HG03565 (cell line): ENCODE data around the gene VAT1.
"Not testable (repeated sequence)": the region's sequence is repeated elsewhere in the genome, so short reads cannot be mapped to it uniquely, and the experiment has no call there.

ENCODE experiments used
- ATAC-seq: cut with Tn5 transposase; IDR thresholded peaks from one replicate; pipeline ENCODE4 v1.9.1; 2021; ENCODE audit warnings: mild to moderate bottlenecking, moderate library complexity; ENCODE audit not compliant: unreplicated experiment

VAT1 gene

DNA sequence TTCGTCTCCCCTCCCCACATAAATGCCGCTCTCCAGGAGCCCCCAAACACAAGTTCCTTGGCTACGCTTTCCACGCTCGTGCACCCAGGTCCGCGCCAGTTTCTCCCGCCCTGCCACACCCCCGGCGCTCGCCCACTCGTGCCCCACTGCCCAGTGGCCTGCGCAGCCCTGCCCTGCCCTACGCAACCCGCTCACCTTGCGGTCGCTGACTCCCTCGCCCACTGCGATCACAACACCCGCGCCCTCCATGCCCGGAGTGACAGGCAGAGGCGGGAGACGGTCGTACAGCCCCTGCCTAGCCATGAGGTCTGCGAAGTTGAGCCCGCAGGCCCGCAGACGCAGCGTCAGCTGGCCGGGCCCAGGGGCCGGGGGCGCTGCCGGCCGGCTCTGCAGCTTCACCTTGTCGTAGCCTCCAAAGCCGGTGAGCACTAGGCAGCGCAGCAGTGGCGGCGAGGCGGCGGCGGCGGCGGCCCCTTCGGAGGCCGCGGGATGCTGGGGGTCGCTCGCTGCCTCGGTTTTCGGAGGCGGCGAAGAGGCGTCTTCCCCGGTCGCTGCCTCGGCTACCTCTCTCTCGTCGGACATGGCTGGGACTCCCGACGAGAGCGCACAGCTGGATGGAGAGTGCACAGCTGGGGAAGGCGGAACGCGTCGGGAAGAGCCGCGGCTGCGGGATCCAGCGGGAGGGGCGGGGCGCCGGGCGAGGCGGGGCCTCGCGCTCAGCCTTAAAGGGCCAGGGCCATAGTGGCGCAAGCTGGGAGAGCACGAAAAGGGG lies at the start of gene VAT1:
Gene VAT1, minus strand, starts transcription at position 645 of the 772 bp plus-strand sequence. Its CDS starts 63 bp downstream, at position 582.
- ATAC-seq: no peak

DNA sequence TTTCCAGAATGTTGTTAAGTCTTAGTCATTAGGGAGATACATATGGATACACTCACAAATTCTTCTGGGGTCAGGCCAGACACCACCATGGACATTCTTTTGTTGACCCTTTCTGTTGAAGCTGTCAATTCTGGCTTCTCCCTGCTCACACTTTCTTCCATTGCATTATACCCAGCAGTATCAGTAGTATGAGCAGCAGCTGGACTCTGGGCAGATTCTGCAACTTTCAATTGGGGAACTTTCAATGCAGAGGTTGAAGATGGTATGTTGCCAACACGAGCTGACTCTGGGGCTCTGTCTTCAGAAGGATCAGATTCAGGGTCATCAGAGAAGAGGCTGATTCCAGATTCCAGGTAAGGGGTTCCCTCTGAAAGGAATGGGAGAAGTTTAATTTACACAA lies 48.7 kb upstream of the VAT1 start:
- no peak for ATAC-seq

DNA sequence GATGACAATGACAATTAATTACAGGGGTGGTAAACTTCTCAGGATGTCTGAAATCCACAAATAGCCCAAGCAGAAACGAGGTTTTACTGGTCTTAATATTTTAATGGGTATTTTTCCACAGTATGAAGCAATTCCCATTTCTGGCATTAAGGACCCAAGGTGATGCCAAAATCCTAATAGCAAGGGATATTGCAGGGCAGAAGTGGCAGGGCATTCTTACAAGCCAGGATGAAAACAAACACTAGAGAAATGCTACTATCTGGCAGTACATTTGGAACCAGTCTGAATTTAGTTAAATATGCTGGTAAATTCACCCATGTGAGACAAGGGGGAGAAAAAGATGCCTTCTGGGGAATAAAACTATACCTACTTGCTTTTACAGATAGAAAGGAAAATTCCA lies 48.1 kb upstream of the VAT1 start:
- ATAC-seq: no peak

DNA sequence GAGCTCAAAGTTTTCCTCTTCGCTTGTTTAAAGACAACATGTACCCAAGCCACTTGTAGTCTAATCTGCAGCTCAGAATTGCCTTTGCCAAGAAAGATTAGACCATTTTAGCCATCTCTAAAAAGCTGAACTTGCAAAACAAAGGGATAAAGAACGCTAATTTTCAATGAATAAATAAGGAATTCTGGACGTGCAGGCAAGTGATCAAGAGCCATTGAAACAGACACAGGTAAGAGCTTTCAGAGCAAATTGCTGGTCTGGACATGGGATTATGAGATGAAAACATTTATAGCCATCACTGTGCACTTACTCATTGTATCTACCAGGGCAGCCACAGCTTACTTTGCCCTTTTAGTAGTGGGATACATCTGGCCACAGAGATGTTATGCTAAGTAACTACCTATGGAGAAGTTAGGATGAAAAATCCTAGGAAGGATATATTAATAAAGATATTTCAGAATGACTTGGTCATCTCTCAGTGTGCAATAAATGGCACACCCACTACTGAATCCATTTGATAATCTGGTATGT lies 47.2 kb upstream of the VAT1 start:
- no peak for ATAC-seq

DNA sequence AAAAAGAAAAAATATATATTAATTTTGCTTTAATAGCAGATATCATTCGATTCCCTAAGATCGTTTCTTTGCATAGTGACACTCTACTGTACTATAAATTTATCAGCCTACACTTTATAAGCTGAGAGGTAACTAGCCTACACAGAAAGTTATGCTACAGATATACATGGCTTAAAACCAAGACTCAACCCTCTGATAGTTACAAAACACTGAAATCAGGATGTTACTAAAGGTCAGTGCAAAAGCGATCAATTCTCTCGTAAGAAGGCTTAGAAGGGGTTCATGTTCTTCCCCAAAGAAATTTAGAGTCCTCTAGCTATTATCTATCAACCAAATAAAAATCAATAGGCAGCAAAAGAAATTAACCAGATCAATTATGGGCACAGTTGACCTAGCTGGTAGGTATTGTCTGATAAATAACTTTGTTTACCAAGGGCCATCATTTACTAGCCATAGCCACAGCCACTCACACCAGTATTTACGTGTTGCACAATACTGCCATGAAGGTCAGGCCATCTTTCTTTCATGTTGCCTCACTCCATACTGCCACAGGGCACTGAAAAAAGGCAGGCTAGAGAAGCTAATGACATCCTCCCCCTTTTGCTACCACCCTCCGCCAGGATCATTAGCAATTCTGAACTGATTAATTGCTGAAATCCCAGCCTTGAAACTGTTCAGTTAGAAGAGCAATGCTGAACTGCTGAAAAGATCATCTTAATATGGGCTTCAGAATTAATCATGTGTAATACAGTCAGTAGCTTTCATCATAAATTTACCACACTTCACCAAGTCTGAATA lies 46.6 kb upstream of the VAT1 start:
- ATAC-seq: no peak

DNA sequence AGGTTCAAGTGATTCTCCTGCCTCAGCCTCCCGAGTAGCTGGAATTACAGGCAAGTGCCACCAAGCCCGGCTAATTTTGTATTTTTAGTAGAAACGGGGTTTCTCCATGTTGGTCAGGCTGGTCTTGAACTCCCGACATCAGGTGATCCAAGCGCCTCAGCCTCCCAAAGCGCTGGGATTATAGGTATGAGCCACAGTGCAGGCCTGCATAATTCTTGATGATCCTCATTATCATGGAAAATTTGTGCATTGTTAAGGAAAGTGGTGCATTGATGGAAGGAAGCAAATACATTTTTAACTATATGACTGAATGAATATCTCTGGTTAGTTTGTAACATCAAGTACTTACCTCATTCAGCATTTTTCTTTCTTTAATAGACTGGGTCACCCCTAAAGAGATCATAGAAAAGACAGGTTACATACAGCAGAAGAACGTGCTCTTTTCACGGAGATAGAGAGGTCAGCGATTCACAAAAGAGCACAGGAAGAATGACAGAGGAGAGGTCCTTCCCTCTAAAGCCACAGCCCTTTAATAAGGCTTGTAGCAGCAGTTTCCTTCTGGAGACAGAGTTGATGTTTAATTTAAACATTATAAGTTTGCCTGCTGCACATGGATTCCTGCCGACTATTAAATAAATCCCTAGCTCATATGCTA lies 40.9 kb upstream of the VAT1 start:
- ATAC-seq: no peak

DNA sequence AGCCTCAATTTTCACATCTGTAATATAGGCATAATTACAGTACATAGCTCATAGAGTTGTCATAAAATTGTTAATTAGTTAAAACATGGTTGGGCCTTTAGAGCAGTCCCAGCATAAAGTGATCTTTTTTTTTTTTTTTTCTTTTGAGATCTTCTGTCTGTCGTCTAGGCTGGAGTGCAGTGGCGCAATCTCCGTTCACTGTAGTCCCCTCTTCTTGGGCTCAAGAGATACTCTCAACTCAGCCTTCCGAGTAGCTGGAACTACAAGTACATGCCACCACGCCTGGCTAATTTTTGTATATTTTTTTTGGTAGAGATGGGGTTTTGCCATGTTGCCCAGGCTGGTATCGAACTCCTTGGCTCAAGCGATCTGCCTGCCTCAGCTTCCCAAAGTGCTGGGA lies 33.9 kb upstream of the VAT1 start:
- no peak for ATAC-seq

DNA sequence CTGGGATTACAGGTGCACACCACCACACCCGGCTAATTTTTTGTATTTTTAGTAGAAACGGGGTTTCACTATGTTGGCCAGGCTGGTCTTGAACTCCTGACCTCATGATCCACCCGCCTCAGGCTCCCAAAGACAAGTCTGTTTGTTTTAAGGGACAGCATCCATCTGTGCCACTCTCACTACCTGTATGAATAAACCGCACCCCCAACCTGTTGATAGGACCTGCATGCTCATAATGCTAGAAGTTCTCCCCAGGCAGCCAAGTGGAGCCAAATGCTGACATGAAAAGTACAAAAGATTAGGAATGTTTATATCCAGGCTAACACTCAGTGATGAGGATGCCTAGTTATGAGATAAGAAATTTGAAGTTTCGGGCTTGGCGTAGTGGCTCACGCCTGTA lies 30.8 kb upstream of the VAT1 start:
- not testable (repeated sequence) for ATAC-seq

DNA sequence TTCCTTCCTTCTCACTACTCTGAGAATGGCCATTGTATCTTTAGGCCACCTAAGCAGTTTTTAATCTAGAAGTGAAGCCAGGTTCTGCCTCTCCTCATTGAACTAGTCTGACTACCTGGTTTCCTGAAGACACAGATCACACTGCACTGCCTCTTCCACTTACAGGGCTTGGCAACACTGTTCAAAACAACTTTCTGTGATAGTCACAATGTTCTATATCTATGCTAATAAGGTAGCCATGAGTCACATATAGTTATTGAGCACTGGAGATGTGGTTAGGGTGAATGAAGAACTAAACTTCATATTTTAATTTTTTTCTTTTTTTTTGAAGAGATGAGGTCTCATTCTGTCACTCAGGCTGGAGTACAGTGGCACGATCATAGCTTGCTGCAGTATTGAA lies 29.8 kb upstream of the VAT1 start:
- no peak for ATAC-seq

DNA sequence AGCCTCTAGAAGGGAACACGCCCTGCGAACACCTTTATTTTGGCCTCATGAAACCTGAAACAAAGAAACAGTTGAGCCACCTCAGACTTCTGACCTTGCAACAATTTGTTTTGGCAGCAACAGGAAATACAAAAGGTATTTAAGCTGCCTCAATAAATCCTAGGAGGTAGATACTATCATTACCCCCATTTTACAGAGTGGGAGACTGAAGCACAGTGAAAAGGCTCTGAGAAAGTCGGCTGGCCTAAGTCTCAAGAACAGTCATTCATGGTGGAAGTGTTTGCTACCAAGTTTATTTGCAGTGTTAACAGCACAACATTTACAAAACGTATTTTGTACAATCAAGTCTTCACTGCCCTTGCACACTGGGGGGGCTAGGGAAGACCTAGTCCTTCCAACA lies 21.8 kb upstream of the VAT1 start:
- no peak for ATAC-seq

DNA sequence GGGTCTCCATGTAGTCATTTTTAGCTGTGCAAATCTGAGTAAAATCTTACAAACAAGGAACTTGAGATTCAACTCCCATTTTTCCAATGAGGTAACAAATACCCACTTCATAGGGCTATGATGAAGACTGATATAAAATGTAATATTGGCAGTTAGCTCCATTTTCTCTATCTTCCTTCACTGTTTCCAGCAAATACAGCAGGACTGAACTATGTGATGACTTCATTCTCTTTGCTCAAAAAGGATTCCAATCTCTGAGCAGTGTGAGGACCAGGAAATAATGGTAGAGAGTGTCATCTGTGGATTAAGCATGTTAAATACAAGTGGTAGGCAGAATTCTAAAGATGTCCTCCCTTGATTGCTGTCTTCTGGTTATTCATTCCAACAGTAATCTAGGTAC lies 21.1 kb upstream of the VAT1 start:
- ATAC-seq: no peak

DNA sequence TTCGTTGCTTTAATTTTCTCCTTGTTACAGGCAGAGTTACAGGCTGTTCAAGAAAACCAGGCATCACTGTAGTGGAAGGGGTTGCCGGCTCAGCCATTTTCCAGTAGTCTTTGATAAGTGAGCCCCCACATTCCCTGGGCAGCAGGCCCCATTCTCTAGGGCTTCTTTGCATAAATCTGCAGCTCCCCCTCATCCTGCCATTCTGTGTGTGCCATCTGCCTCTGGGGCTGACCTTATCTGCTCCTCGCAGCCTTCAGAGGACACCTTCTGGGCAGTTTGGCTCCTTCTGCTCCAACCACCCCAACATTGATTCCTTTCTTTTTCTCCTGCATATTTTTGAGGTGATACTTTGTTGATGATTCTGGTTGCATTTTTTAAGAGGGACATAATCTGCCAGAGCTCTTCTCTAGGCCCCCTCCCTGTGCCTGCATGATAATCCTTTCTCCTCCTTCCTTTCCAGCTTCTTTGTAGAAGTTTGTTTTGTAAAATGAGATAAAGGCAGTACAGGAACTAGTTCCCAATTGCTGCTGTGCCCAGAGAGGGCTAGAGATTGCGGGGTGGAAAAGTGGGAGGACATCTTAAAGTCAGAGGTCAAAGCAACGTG lies 19.9 kb upstream of the VAT1 start:
- ATAC-seq: no peak

DNA sequence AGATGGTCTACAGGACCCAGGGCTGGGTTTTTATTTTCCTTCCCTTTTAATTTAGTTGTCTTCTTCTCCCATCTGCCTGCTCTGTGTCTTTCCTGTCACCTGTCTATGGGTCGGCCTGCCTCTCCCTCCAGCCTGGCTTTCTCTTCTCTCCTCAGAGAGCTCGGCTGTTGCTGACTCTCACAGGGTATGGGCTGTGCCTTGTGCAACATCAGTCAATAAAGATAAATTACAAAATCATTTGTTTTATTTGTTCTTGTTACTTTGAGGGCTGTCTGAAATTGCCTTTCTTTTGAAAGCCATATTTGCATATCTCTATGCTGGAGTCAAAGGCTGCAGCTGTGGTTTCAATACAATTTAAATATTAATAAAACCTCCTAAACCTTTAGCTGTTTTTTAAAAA lies 18.5 kb upstream of the VAT1 start:
- no peak for ATAC-seq

DNA sequence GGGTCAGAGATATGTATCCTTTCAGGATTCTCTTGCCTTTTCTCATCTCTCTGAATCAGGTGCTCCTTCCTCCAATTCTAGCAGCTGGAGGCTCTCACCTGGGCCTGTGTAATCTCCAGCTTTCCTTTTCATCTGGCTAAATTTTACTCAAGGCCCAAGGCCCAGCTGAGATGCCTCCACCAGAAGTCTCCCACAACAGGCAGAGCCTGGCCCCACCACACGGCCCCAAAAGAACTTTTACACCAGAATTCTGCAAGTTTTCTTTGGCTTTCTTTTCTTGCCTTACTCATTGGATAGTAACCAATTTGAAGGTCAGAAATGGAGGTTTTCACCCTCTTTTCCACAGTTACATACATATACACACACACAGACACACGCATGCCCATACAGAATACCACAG lies 17.5 kb upstream of the VAT1 start:
- ATAC-seq: no peak

DNA sequence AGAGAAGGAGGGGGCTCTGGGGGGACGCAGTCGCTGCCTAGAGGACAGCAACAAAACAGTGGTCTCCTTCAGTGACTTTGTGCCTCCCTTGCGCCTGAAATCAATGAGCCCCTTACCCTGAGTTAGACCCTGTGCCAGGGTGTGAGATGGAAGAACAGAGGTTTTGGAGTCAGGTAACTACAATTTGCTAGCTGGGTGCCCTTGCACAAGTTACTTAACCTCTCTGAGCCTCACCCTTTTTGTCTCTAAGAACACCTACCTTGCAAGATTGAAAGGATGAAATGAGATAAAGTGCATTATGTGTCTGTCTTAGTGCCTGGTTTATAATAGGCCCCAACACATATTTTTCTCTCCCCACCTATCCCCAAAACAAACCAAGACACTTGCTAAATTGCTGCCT lies 12.7 kb upstream of the VAT1 start:
- no peak for ATAC-seq

DNA sequence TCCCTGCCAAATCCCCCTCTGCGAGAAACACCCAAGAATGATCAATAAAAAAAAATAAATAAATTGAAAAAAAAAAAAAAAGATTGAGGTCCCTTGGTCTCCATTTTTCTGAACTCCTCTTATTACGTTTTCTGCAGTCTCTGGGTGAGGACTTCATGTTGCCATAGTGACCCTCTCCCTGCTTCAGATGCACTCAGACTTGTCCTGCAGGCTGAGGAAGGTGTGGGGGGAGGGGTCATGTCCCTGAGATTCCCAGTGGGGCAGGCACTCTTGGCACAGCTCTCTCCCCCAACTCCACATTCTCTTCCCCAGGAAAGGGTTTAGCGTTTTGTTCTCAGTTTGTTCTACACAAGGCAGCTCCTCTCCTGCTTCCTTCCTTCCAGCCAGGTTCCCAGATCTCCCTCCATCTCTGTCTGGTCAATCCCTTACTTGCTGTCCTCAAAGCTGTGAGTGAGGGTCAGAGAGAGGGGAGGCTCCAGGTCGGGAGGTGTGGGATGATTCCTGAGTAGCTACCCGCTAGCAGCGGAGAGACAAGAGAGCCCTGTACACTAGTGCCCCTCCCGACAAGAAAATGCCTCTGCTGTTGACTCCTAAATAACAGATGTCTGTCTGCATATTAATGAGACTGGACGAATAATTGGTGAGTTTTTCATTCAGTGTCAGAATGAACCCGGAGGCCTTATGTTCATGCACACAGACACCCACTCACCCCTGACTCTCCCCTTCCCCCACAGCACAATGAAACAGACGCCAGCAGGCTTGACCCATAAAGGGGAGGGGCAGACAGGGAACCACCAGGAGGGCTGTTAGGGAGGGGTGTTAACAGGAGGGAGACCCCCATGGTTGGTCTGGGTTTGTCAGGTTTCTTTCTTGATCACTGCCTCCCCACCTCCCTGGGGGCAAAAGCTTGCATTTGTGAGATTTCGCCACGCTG lies 12.0 kb upstream of the VAT1 start:
- ATAC-seq: no peak

DNA sequence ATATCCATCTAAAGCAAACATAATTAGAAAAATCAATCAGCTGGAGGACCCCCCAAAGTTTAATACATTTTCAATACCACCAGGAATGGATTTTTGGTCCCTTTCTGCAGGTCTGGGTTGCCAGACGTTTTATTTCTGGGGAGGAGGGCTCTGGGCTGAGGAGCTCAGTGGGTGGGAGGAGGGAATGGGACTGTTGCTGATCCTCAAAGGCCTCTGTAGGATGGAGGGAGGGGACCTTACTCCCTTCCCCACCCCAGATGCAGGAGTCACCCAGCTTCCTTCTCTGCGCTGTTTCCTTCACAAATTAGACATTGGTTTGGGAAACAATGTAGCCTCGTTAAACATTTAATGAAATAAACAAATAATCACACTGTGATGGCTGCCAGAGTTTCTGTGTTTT lies 9.5 kb upstream of the VAT1 start:
- no peak for ATAC-seq

DNA sequence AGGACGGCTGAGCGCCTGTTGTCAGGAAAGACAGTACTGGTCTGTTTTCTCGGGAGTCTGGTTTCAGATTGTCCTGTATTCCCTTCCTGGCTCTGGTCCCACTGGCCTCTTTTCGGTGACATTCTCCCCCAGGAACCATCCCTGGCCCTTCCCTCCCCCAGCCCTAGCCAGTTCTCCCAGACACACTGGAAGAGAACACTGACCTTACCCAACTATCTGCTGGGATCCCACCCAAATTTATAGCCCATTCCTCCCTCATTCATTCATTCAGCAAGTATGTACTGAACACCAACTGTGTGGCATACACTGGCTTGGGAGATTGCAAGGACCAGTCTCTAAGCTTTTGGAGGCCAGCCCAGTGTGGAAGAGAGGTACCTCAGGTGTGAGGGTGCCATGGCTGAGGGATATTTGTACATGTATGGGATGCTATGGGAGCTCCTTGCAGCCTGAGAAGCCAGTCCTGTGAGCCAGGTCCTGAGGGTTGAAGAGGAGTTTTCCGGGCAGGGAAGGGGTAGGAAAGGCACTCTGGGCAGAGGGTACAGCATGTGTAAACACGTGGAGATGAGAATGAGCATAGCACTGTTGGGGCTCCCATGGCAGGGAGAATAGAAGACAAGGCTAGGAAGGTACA lies 8.1 kb upstream of the VAT1 start:
- ATAC-seq: no peak

DNA sequence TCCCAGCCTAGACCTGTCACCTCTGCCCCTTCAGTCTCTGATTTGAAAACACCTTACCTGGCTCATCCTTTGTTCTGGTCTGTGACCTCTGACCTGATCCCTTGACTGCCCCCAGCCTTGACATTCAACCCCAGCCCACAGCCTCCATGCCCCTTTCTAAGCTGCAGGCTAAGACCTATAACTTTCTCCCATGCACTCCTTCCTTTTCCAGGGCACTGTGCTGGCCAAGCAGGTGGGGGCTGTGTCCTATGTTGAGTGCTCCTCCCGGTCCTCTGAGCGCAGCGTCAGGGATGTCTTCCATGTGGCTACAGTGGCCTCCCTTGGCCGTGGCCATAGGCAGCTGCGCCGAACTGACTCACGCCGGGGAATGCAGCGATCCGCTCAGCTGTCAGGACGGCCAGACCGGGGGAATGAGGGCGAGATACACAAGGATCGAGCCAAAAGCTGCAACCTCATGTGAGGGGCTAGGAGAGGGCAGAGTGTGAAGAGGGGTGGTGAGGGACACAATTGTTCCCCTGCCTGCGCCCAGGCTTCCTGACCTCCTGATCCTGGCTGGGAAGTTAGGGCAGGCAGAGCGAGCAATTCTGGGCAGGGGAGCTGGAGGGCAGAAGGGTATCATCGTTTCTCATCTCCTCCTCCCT lies 6.2 kb upstream of the VAT1 start:
- no peak for ATAC-seq
